HL-60/S4 treated with retinoic acid at 250 ng/mL for 4 days and 3 days (cell line): Measurements from ENCODE around the gene SRGN.
"Not testable (repeated sequence)": the region's sequence is repeated elsewhere in the genome, so short reads cannot be mapped to it uniquely, and the experiment has no call there.

ENCODE experiments used
- in situ Hi-C: fragments of 300-500 bp; cut with MboI; formaldehyde crosslinking; loops from 2 replicates; pipeline ENCODE4 v1.7.0; 2022; ENCODE audit warnings: low sequenced_read_pairs

The SRGN gene

DNA sequence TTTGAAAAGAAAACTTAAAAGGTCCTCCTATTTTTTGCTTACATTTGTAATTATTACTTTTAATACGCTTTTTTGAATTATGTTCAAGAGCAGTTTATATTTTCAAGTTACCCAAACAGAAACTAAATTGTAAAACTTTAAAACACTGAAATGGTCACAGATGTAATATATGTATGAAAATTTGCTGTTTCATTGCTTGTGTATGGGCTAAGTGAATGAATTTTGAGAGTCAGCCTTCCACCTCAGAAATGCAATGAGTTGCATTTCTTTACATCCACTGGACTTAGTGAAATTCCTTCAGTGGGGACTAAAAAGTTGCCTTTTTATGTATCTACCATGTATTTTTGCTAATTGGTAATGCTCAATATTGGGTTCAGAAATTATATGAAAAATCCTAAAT is 37.7 kb downstream of the SRGN start:
- in situ Hi-C loops, result no loop called here

DNA sequence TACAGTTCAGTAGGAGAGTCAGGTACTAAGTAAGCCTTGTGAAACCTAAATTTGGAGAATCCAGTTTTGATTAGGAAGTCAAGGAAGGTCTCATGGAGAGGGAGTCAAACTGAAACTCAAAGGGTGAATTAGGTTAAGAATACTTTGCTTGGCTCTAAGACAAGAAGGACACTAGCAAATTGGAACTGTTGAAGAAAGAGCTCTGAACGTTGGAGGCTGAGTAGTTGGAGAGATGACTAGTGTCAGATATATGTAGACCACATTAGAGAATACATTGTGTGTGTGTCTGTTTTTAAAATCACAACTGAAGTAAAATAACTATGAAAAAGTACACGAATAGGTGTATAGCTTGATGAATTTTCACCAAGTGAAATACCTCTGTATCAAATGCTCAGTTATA is 42.3 kb downstream of the SRGN start:
- in situ Hi-C loops, result no loop called here

DNA sequence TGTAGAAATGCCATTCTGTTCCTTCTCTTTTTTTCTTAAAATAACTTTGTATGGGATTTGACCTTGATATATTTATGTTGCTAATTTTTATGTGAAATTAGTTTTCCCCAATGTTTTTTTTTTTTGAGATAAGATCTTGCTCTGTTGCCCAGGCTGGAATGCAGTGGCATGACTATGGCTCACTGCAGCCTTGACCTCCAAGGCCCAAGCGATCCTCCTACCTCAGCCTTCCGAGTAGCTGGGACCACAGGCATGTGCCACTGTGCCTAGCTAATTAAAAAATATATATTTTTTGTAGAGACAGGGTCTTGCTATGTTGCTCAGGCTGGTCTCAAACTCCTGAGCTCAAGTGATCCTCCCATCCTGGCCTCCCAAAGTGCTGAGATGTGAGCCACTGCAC is 52.1 kb downstream of the SRGN start:
- in situ Hi-C loops, result no loop called here

DNA sequence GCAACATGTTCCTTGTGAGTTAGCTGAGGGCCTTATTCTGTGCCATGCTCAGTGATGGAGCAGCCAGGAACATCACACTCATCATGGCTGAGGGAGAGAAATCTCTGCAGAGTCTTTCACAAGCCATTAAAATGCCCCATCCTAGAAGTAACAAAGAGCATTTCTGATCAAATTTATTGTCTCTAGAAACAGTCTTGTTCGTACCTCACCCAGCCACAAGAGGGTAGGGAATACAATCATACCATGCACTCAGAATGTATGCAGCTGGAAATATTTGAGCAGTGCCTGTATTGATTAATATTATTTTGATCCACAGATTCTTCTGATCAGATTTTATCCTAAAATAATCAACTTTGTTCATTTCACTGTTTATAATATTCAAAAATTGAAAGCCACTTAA is 53.4 kb downstream of the SRGN start:
- in situ Hi-C loops, result no loop called here

DNA sequence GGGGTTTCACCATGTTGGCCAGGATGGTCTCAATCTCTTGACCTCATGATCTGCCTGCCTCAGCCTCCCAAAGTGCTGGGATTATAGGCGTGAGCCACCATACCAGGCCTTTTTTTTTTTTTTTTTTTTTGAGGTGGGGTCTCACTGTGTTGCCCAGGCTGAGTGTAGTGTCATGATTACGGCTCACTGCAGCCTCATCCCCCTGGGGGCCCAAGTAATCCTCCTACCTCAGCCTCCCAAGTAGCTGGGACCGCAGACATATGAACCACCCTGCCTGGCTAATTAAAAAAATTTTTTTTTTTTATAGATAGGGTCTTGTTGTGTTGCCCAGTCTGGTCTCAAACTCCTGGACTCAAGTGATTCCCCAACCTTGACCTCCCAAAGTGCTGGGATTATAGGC is 54.2 kb downstream of the SRGN start:
- in situ Hi-C loops, result not testable (repeated sequence)

DNA sequence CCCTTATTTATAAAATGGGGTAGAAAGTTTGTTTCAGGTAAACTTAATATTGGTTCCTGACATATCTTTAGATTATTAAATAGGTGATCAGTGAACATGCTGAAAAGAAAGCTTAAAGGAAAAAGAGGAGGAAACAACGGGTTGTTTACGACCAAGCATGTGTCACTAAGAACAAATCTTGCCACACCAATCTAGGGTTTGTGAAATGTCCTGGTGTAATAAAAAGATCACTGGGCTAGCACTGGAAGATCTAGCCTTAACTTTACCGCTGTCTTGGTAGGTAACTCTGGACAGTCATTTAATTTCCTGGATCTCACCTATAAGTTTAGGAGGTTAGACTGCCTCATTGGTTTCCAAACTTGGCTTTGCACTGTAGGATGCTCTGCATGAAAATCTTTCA is 55.1 kb downstream of the SRGN start:
- in situ Hi-C loops, result no loop called here

DNA sequence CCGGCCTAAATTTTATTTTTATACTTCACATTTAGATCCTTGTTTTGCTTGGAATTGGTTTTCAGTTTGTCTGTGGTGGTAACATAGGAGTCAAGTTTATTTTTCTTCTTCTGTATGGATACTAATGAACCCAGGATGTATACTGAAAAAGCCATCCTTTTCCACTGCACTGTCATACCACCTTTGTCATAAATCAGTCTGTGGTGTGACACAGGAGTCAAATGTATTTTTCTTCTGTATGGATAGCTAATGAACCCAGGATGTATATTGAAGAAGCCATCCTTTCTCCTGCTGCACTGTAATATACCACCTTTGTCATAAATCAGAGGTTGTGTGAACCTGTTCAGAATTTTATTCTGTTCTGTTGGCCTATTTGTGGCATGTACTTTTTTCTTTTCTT is 57.4 kb downstream of the SRGN start:
- in situ Hi-C loops, result no loop called here

DNA sequence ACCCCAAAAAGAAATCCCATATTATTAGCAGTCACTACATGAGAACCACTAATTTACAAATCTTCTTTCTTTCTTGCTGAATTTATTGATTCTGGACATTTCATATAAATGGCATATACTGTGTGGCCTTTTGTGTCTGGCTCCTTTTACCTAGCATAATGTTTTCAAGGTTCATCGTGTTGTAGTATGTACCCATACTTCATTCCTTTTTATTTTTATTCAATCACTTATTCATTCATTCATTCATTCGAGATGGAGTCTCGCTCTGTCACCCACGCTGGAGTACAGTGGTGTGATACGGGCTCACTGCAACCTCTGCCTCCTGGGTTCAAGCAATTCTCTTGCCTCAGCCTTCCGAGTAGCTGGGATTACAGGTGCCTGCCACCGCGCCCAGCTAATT is 58.0 kb downstream of the SRGN start:
- in situ Hi-C loops, result no loop called here

DNA sequence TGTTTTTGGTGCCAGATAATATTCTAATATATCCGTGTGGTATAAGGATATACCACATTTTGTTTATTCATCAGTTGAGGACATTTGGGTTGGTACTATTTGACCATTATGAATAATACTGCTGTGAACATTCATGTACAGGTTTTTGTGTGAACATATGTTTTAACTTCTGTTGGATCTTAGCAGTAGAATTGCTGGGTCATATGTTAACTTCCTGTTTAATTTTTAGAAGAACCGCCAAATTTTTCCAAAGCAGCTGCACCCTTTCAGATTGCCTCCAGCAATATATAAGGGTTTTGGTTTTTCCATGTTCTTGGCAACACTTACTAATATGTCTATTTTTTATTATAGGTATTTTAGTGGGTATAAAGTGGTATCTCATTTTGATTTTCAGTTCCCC is 58.9 kb downstream of the SRGN start:
- in situ Hi-C loops, result no loop called here

DNA sequence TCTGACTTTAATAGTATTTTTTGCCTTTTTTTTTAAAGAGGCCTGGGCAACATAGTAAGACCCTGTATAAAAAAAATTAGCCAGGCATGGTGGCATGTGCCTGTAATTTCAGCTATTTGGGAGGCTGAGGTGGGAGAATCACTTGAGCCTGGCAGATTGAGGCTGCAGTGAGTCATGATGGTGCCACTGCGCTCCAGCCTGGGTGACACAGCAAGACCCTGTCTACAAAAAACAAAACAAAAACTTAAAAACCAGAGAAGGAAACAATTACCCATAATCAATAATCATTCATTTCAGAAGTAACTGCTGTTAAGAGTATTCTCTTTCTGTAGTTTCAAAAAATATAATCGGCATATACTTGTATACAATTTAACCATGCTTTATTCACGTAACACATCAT is 64.1 kb downstream of the SRGN start:
- in situ Hi-C loops, result no loop called here

DNA sequence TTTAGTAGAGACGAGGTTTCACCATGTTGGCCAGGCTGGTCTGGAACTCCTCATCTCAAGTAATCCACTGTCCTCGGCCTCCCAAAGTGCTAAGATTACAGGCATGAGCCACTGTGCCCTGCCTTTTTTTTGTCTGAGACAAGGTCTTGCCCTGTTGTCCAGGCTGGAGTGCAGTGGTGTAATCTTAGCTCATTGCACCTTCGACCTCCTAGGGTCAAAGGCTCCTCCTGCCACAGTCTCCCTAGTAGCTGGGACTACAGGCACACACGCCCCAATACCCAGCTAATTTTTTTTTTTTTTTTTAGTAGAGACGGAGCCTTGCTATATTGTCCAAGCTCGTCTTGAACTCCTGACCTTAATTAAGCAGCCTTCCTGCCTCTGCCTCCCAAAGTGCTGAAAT is 65.3 kb downstream of the SRGN start:
- in situ Hi-C loops, result no loop called here
